C4-2B (cell line): Measurements from ENCODE around the gene INSIG1.
A peak's percentile ranks its signal among the peaks of the same experiment; 100 is the strongest.

Experiments
- H3K27ac ChIP-seq: fragments of 450-650 bp; 2 replicates; pipeline ENCODE4 v1.5.1; 2017
- CTCF ChIP-seq: fragments of 450-650 bp; conservative IDR thresholded peaks from 2 replicates; pipeline ENCODE4 v1.5.1; 2017; ENCODE audit warnings: mild to moderate bottlenecking
- ZFX ChIP-seq: fragments of 450-650 bp; IDR thresholded peaks from 2 replicates; pipeline ENCODE4 v1.6.1; 2017

Gene INSIG1

GRCh38 chr7:155353256-155353897, 55.7 kb downstream of the INSIG1 start:
- TF ChIP-seq ZFX (no peak), CTCF (no peak)

GRCh38 chr7:155354371-155355048, 56.8 kb downstream of the INSIG1 start:
- TF ChIP-seq ZFX (no peak), CTCF (no peak)
- no peak overlapping the region for H3K27ac ChIP-seq

More at GRCh38 chr7:155353256-155353897, 55.7 kb downstream of the INSIG1 start:
- no peak overlapping the region for H3K27ac ChIP-seq

- no peak for TF ChIP-seq ZFX
- TF ChIP-seq CTCF = no peak
Observed at GRCh38 chr7:155355176-155355575, 57.5 kb downstream of the INSIG1 start.

GRCh38 chr7:155355745-155356144, 58.1 kb downstream of the INSIG1 start:
- TF ChIP-seq ZFX = no peak
- TF ChIP-seq CTCF = no peak
- no peak overlapping the region for H3K27ac ChIP-seq

More at GRCh38 chr7:155355176-155355575, 57.5 kb downstream of the INSIG1 start:
- H3K27ac ChIP-seq = no peak overlapping the region

GRCh38 chr7:155356323-155357105, 58.8 kb downstream of the INSIG1 start:
- H3K27ac ChIP-seq = no peak overlapping the region
- TF ChIP-seq ZFX (no peak), CTCF (peak; percentile 60)

- TF ChIP-seq CTCF = no peak
- no peak for TF ChIP-seq ZFX
- H3K27ac ChIP-seq = no peak overlapping the region
Observed at GRCh38 chr7:155357573-155358041, 59.9 kb downstream of the INSIG1 start.
